Right atrium auricular region (tissue), 2 donors: ENCODE results near the gene SLC36A3. TPM values are rescaled to one million over a fixed set of nuclear protein-coding genes. Genes with fewer than 3 reads are reported as not detected.
A peak's percentile ranks its signal among the peaks of the same experiment; 100 is the strongest.
"Not testable (repeated sequence)": the region's sequence is repeated elsewhere in the genome, so short reads cannot be mapped to it uniquely, and the experiment has no call there.

Experiments used
- DNase-seq: peaks from one replicate; pipeline ENCODE4 v3.0.0-alpha.2; 2019; ENCODE audit warnings: low spot score
- H3K27ac ChIP-seq, 2 donors: fragments of 200-600 bp; sonication (generic); 1 replicate in 1 of 2; 2 replicates in 1 of 2; pipeline ENCODE4 v1.5.1; 2016 to 2019
- H3K27me3 ChIP-seq, 2 donors: fragments of 200-600 bp; sonication (generic); one replicate each; pipeline versions ENCODE4 v1.5.1 to v1.6.0; 2017 to 2019
- H3K36me3 ChIP-seq: fragments of 200-600 bp; sonication (generic); one replicate; pipeline ENCODE4 v1.5.1; 2016
- H3K4me1 ChIP-seq, 2 donors: fragments of 200-600 bp; sonication (generic); one replicate each; pipeline versions ENCODE4 v1.5.1 to v1.6.0; 2017 to 2019
- H3K4me3 ChIP-seq, 2 donors: fragments of 200-600 bp; sonication (generic); 1 replicate in 1 of 2; 2 replicates in 1 of 2; pipeline ENCODE4 v1.5.1; 2017 to 2019; ENCODE audit warnings: mild to moderate bottlenecking in 1 of 2, moderate library complexity in 1 of 2
- H3K9me3 ChIP-seq, 2 donors: fragments of 200-600 bp; sonication (generic); one replicate each; pipeline ENCODE4 v1.5.1; 2019
- CTCF ChIP-seq, 2 donors: fragments of 200-600 bp; sonication (generic); IDR thresholded peaks; one replicate each; pipeline ENCODE4 v1.5.1; 2019; ENCODE audit warnings: antibody characterized with exemption in 2 of 2
- total RNA-seq, 2 donors: library from RNA; depleted of rRNA; stranded (reverse); fragments of >200 nt; gene quantifications; one replicate each; pipeline ENCODE4 v1.1.0, GENCODE V29; 2016

The SLC36A3 gene
- total RNA-seq, 2 donors from 2014 or later, result not detected

GRCh38 chr5:151236888-151237287 lies 66.7 kb downstream of the SLC36A3 start:
- TF ChIP-seq CTCF (IDR thresholded peaks at IDR 0.05), result no peak
- DNase-seq, result no peak
- H3K27ac ChIP-seq, result peak overlapping the region; percentile 9 to 42
- H3K36me3 ChIP-seq, result no peaks in the 10 kb centered on the region
- no peaks in the 10 kb centered on the region for H3K9me3 ChIP-seq
- peaks cover 0 to 38% of the 10 kb centered on the region in 2 donors for H3K4me1 ChIP-seq
- no peaks in the 10 kb centered on the region for H3K27me3 ChIP-seq
- H3K4me3 ChIP-seq, result no peak overlapping the region

- H3K27me3 ChIP-seq, DNase-seq, H3K36me3 ChIP-seq, H3K9me3 ChIP-seq: not testable (repeated sequence)
- Histone ChIP-seq H3K27ac (peak overlapping the region; percentile 78), H3K4me3 (peak overlapping the region in 1 of 2 donors; percentile 18), H3K4me1 (peaks cover 0 to 38% of the 10 kb centered on the region in 2 donors)
These were observed 68.4 kb downstream of the SLC36A3 start for GRCh38 chr5:151235239-151235571.

GRCh38 chr5:151234476-151235238 lies 68.9 kb downstream of the SLC36A3 start:
- Histone ChIP-seq H3K4me3 (peak overlapping the region in 1 of 2 donors; percentile 18), H3K4me1 (peaks cover 0 to 38% of the 10 kb centered on the region in 2 donors), H3K27me3 (no peaks in the 10 kb centered on the region), H3K36me3 (no peaks in the 10 kb centered on the region), H3K27ac (peak overlapping the region; percentile 78), H3K9me3 (no peaks in the 10 kb centered on the region)
- peak; percentile 89 for DNase-seq
- peak in 1 of 2 donors; percentile 30 for TF ChIP-seq CTCF (IDR thresholded peaks at IDR 0.05)

- no peak for TF ChIP-seq CTCF (IDR thresholded peaks at IDR 0.05)
- H3K27ac ChIP-seq, result no peak overlapping the region
These were observed 69.9 kb downstream of the SLC36A3 start for GRCh38 chr5:151233616-151234085.

GRCh38 chr5:151231359-151231758 lies 72.2 kb downstream of the SLC36A3 start:
- Histone ChIP-seq H3K36me3 (no peaks in the 10 kb centered on the region), H3K27me3 (no peaks in the 10 kb centered on the region), H3K27ac (no peak overlapping the region), H3K4me1 (peaks cover 0 to 20% of the 10 kb centered on the region in 2 donors), H3K9me3 (no peaks in the 10 kb centered on the region), H3K4me3 (no peak overlapping the region)
- DNase-seq, result no peak
- TF ChIP-seq CTCF (IDR thresholded peaks at IDR 0.05), result no peak

More at GRCh38 chr5:151233616-151234085, 69.9 kb downstream of the SLC36A3 start:
- no peak for DNase-seq
- Histone ChIP-seq H3K27me3 (no peaks in the 10 kb centered on the region), H3K36me3 (no peaks in the 10 kb centered on the region), H3K4me1 (peaks cover 0 to 29% of the 10 kb centered on the region in 2 donors), H3K9me3 (no peaks in the 10 kb centered on the region), H3K4me3 (no peak overlapping the region)

GRCh38 chr5:151230048-151230680 lies 73.4 kb downstream of the SLC36A3 start:
- Histone ChIP-seq H3K9me3 (no peaks in the 10 kb centered on the region), H3K4me3 (no peak overlapping the region), H3K27me3 (no peaks in the 10 kb centered on the region), H3K4me1 (peaks cover 0 to 16% of the 10 kb centered on the region in 2 donors), H3K36me3 (no peaks in the 10 kb centered on the region), H3K27ac (peak overlapping the region in 1 of 2 donors; percentile 30)
- no peak for DNase-seq
- TF ChIP-seq CTCF (IDR thresholded peaks at IDR 0.05), result no peak
